ENCODE measurements around the gene ATP5MC2.

- TF ChIP-seq ZNF384 (IDR thresholded peaks at IDR 0.05), result no peak
- no peak for TF ChIP-seq FOXK2 (IDR thresholded peaks at IDR 0.05)
Observed at GRCh38 chr12:53722450-53723041, 46.7 kb upstream of the ATP5MC2 start.
